Measurements from ENCODE around the gene GATA5. TPM values are rescaled to one million over a fixed set of nuclear protein-coding genes. Genes with fewer than 3 reads are reported as not detected.

GATA5 gene, protein sequence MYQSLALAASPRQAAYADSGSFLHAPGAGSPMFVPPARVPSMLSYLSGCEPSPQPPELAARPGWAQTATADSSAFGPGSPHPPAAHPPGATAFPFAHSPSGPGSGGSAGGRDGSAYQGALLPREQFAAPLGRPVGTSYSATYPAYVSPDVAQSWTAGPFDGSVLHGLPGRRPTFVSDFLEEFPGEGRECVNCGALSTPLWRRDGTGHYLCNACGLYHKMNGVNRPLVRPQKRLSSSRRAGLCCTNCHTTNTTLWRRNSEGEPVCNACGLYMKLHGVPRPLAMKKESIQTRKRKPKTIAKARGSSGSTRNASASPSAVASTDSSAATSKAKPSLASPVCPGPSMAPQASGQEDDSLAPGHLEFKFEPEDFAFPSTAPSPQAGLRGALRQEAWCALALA
- not detected for polyA plus RNA-seq (2013, experiment 1 of 2; ENCODE audit: insufficient read length)
- not detected for polyA plus RNA-seq (2013, experiment 2 of 2; ENCODE audit: insufficient read length)

DNA sequence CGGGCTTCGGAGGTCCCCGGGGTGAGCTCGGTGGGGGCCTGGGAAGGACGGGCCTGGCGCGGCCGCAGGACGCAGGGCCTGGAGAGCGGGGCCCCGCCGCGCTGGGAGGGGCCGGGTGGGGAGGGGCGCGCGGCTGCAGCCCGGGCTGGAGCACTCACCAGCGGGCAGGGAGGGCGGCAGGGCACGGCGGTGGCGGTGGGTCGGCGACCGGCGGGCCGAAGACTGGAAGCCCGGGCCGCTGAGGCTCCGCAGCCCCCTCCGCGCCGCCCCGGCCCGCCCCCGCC, at the start of gene GATA5:
GATA5 (minus strand) TSS at position 224 of the 284 bp plus-strand sequence. CDS start 474 bp downstream, outside the sequence.
- no peak for DNase-seq

DNA sequence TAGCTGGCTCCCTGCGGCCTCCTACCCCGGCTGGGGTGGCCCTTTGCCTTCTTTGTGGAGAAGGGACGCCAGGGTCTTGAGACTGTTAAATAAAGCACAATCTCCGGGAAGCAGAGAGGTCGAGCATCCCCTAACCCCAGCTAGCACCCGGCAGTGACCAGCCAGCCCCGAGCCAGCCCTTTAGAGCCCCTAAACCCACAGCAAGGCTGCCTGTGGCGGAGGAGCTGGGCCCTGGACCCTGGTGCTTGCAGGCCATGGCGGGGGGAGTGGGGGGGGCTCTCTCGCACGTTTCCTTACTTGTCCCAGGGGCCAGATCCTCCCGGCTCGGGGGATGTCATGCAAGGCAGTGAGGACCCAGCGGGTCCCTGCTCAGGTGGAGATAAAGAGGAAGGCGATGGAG, 49.2 kb upstream of the GATA5 start:
- DNase-seq: no peak

DNA sequence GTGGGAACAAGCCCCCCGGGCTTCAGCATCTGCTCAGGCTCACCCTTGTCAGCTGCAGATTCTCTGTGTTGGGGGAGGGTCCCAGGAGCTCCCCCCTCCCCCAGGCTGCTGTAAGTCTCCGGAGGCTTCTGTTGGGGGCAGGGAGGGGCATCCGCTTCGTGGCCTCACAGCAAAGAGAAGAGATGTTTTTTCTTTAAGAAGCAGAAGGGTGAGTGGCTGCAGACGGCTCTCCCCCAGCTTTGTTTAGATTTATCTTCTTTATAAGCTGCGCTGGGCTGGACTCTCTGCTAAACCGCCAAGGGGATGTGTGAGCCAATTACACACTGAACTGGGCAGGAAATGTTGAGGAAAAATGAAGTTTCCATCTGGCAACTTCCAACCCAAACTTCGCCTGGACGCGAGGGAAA, 48.7 kb upstream of the GATA5 start:
- DNase-seq: no peak

DNA sequence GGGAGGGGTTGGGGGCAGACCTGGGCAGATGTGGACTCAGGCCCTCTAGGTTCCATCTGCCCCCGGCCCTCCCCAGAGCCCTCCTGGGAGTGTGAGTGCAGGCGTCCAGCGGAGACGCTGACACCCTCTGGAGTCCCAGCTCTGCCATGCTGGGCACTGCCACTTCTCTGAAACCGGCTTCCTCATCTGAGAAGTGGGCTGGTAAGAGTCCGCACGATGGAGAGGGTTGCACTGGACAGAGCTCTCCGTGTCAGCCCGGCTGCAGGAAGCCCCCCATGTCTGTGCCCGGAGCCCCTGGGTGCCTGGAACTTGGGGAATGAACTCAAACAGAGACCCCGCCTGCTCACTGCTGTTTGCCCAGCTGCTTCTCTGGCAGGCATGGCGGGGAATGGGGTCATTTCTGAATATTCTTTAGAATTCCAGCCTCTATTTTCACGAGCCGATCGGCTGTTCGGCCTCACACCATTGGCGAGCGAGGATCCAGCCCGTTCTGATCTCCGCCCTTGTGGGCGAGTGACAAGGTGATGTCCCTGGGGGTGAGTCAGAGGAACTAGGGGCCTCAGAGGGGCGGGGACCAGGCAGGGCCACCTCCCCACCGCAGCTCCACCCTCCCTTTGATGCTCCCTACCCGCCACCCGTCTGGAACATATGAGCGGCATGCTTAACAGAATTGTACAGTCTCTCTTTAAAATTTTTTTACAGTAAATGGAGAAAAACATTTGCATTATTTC, 47.8 kb upstream of the GATA5 start:
- DNase-seq: no peak

DNA sequence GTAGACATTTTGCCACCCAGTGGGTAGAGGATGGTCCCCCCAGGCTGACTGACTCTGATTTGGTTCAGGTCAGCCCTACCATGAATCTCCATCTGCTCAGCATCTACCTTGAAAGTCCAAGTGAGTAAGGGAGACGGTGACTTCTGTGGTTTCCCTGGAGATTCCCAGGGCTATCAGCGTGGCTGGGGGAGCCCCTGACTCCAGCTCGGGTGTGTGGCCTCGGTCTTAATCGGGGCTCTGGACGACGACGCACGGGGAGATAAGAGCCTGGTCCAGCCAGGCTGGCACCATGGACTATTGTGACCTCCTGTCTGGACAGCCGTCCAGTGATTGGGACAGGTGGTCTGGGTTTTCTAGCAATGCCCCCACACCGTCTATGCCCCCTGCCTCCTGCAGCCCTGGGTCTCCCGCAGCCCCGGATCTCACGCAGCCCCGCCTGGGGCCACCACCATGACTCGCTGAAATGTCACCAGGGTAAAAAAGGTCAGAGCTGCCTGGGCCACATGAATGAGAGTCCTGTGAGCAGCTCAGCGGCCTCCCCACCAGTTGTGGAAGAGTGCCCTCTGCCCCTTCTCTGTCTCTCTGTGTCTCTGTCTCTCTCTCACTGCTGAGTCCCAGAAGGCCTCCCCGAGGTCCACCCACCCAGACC, 47.1 kb upstream of the GATA5 start:
- no peak for DNase-seq

DNA sequence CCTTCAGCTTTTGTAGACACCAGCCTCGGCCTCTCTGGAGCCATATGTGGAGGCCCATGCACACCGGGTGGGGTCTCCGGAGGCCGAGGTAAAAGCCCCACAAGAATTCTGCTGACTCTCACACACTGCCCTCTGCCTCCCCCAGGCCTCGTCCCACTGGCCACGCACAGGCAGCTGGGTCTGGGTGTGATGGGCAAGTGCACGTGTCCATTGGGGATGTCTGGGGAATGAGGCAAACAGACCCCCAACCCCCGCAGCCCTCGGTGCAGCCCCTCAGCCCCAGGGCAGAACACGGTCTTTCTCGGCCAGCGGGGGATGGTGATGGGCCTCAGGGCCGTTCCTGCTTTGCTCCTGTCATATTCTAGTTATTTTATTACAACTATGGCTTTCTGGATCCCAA, 44.0 kb upstream of the GATA5 start:
- no peak for DNase-seq

DNA sequence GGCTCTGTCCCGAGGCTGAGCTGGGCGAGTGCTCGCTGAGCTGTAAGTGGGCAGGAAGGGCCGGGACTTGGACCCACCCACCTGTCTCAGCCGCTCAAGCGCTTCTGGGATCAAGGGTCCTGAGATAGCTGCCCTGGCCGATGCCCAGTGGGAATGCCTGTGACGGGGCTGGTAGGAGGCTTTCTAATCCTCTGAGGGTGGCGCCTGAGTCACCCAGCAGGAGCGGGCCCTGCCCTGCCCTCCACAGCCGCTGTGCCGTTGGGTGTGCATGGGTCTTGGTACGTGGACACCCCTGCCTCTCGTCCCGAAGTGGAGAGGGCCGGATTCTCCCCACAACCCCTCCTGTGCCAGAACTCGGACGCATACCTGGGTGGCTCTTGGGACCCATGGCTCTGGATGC, 43.1 kb upstream of the GATA5 start:
- DNase-seq: no peak

DNA sequence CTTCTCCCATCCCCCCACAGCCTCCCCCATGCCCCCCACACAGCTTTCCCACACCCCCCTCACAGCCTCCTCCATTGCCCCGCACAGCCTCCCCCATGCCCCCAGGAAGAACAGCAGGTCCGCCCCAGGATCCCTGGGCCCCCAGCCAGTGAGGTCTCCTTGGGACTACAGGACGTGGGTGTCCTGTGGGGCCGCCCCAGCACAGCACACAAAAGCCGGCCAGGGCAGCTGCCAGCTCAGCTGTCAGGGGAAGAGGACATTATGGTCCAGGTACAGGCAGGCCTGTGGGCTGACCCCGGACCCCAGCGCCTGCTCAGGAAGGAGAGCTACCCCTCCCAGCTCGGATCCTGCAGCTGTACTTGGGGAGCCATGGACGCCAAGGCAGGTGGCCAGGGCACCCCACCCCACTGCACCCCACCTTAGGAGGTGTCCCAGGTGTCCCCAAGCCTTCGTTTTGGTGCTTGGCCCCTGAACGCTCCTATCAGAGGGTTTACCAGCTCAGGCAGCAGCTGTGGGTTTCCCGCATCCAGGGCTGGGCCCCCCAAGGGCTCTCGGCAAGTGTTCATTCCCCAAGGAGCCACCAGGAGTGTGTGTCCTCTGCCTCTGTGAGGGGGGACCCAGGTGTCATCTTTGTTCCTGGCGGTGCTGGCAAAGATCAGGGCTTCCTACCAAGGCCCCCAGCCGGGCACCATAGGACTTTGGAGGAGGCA, 42.3 kb upstream of the GATA5 start:
- no peak for DNase-seq

DNA sequence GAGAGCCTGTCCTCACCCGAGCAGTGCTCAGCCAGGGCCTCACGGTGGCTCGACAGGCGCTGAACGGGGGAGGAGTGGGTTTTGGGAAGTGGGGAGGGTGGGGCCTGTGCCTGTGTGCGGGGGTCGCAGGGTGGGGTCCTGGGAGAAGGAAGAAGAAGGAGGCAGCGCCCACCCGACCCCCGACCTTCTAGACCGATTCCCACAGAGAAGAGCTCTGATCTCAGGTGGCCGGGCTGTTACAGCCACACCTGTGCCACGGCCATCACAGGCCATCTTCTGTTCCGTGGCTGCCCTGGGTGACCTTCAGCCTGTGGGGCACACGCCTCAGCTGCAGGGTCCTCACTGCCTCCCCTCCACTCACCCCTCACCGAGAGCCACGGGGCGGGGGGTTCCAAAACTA, 41.4 kb upstream of the GATA5 start:
- no peak for DNase-seq

DNA sequence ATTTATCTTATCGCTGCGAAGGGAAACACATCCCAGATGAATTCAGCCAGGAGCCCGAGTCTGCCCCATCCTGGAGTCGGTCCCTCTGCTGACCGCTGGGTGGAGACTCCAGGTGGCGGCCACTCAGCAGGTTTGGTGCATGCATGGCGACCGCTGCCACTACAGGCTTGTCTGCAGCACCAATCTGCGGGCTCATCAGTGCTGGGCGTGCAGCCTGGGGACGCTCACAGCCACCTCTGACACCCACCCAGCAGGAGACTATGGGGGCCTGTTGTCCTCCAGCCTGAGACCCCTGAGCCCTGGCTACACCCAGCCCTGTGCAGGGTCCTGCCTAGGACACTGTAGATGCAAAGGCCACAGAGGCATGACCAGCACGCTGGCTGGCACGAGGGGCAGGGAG, 40.5 kb upstream of the GATA5 start:
- DNase-seq: no peak

DNA sequence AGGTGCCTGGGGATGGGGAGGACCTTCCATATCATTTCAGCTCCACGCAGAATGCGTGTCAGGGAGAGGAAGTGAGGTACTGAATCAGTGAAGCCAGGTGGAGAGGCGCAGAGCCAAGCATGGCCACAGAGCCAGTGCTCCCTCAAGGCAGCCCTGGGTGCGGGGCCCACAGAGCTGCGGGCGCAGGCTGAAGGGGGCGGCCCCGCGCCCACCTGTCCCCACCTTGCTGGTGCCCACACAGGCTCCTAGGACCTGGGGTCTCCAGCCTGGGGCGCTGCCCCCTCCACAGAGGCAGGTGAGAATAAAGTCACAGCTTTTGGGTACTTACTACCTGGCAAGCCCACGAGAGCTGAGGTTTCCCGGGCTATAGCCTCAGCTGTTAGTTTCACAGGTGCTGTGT, 40.0 kb upstream of the GATA5 start:
- no peak for DNase-seq

DNA sequence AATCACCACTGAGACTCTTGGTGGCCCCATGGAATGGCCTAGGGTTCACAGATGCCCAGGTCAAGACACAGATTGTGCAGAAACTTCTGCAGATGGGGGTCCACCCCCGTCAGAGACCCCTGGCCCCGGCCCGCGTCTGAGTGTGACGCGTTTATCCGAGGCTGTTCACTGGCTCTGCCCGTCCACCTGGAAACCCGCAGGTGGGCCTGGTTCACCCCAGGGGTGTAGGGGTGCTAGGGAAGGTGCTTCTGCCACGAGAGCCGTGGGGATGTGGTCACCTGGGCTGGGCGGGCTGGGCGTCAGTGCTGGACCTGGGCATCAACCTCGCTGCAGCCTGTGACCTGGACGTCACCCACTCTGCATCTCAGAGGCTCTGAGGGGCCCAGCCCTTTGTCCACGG, 39.5 kb upstream of the GATA5 start:
- no peak for DNase-seq

DNA sequence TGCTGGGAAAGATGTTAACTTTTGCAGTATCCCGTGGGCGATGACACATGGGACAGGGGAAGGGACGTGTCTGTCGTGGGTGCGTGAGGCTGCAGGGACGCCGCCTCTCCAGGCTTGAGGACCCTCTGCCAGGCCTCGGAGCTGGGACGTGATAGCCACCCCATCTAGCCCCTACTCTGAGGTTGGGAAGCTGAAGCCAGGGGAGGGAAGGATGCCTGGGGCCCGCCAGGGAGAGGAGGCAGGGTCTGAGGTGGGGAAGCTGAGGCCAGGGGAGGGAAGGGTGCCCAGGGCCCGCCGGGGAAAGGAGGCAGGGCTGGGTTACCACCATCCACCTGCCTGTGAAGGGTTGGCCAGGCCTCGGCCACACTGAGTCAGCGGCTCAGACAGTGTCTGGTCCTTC, 38.2 kb upstream of the GATA5 start:
- no peak for DNase-seq

DNA sequence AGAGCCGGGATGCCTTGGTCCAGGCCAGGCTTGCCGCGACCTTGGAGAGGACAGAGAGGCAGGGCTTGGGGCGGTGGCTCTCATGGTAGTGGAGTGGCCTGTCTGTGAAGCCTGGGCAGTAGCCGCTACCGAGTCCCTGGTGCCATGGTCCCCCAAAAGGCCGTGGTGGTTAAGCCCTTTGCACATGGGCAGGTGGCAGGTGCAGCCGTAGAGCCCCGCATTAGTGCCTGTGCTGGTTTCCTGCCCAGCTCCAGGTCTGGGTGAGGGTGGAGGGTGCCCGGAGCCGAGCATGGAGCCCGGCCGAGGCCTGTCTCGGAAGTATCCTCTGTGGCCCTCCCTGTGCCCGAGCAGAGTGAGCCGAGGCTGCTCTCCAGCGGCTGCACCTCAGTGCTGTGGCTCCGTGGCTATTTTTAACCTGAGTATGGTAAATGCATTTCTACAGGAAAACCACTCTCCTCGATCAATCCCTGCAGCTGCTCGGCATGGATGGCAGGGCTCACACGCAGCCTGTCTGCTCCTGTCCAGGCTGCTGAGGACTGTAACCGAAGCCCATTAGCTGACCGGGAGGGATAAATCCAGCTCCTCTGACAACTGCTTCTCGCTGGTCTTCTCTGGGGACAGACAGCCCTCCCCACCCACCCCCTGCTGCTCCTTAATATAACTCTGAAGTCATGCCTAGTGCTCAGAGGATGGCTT, 36.3 kb upstream of the GATA5 start:
- no peak for DNase-seq

DNA sequence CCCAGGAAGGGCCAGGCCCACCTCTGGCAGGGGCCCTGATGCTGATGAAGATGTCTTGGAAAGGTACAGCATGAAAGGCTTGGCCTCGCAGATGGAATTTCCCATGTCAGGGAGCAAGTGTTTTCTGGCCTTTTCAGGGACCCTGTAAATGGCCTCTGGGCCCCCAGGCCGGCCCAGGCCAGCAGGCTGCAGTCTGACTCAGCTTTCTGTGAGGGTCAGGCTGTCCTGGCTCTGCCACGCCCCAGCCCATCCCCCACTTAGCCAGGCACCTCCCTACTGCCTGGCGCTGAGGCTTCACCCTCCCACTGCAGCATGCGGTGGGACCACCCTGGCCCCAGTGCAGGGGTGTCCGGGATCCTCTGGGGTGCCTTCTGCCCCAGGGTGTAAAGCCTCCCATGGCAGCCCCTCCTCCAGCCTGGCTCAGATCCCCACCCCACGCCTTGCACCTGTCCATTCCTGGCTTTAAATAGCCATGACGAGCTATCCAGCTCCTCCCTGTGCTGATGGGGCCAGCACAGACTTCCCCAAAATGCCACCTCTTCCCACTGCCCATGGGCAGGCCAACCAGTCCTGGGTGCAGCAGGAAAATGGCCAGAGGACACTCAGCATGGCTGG, 35.6 kb upstream of the GATA5 start:
- no peak for DNase-seq

DNA sequence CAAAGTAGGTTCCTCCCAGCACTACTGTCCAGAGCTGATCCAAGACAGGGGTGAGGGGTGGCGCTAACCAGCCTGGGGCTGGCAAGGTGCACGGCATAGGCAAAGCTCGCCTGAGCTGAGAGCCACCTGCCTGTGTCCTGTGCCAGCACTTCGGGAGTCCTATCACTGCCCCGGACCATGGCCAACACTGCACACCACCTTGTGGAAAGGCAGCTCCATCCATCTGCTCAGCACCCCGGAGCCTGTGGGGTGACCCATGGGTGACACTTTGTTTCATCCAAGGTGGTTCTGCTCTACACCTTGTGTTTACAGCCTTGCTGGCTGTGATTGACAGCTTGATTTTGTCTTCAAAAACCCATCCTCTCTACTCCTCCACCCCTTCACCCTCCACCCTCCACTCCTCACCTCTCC, 32.9 kb upstream of the GATA5 start:
- DNase-seq: no peak

DNA sequence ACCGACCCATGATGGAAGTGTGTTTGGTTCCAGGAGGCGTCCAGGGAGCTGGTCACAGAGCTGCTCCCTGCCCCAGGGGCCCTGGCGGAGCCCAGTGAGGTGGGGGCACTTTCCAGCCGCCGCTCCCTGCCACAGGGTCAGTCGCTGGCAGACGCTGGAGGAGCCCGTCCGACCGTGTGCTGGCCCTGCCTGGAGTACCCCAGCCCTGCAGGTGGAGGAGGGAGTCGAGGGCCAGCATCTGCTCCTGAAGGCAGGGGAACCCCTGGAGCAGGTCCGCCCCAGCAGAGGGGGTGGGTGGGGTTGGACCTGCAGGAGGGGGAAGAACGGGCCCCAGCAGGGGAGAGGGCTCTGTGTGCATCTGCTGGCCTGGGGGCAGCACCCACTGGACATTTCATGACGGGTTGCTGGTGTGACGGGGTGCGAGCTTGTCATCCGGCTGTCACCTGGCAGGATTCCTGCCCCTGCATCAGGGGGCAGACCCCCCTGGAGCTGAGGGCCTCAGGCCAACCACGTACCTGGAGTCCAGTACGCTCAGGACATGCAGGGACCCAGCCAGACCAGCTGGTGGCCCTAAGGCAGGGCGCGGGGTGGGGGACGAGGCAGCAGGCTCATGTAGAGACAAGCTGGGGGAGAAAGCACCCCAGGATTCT, 32.3 kb upstream of the GATA5 start:
- no peak for DNase-seq

DNA sequence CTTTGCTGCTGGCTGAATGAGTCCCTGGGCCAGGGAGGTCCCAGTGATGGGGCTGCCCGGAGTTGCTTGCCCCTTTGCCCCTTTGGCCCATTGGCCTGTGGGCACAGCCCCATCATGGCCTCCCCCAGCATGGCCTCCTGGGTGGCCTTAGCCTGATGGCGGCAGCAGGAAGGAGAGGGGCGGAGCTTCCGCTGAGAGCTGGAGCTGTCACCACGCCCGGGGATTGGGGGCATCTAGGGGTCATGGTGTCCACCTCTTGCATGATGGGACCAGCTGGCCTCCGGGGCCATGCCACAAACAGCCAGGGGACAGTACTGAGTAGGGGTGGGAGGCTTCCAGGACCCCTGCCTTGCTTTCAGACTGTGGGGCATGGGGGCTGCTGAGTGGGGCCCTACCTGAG, 31.5 kb upstream of the GATA5 start:
- no peak for DNase-seq

DNA sequence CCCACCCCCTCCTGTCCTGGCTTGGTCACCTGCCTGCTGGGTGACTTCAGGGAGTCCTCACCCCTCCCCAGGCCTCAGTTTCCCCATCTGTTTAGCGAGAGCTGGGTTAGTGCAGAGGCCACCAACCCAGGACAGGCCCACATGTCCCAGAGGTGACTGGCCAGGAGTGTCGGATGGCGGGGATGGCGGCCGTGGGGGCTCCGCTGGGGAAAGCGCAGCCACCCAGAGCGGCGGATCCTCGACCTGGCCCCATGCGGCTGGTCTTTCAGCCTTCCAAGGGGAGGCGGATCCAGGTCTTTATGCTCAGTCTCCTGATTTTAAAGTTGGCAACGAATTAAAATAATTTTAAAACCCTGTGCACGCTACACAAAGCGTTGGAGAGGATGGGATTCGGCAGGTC, 31.0 kb upstream of the GATA5 start:
- DNase-seq: no peak

DNA sequence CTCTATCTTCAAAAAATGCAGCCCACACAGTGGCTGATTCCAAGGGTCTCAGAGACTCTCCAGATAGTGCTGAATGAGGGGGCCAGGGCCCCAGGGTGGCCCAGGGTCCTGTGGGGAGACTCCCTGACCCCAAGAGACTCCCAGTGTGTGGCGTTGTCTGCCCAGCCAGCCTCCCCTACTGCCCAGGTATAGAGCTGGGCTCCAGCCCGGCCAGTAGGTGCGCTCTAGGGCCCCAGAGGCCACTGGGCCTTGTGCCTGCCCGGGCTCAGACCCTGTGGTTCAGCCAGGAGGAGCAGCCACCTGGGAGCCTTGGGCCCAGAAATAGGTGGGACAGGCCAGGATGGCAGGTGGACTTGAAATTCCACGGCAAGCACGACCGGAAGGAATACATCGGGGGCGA, 30.3 kb upstream of the GATA5 start:
- no peak for DNase-seq

DNA sequence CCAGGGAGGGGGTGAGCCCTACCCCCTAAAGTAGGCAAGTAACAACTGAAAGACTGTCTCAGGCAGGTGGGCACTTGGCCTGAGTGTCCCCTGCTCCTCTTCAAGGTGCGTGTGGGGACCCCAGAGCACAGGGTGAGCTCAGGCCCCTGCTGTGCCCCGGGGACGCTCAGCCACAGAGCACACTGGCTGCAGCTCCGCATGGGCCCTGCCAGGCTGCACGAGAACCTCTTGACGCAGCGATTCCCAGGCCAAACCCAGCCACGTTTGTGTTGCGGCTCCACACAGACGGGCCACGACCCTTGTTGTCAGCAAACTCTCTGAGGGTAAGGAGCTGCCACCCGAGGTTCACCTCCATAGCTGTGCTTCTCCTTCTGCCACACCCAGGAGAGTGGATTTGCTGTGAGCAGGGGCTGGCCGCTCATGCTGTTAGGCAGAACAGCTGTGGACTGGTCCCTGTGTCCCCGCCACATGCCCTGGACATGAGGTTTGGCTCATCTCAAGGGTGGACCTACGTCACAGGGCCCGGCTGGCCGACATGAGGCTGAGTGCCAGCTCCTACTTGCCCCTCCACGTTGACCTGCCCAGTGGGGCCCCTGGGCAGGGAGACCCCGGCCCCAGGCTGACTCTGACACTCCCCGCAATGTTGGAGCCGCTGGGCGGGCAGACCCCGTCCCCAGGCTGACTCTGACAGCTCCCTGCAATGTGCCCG, 29.7 kb upstream of the GATA5 start:
- no peak for DNase-seq
